Esophagus (tissue), 2 donors: ENCODE measurements around the gene MYD88. TPM values are rescaled to one million over a fixed set of nuclear protein-coding genes. Genes with fewer than 3 reads are reported as not detected.

Experiments
- polyA plus RNA-seq, 2 donors: library from polyadenylated mRNA; stranded (reverse); fragments of 200-250 nt; gene quantifications; one replicate each; pipeline ENCODE4 v1.2.3, GENCODE V29; 2013
- donor health status: healthy with polysubstance abuse.
- donor health status: Bipolar disorder and iron deficiency.

MYD88 gene
- polyA plus RNA-seq, 2 donors, result 26.5 to 44.0 TPM

Other genes with a start within 250 kb of the MYD88 start
- gene VILL, start 147.9 kb upstream of the MYD88 start, polyA plus RNA-seq, result 10 to 100 TPM in 1 of 2 donors, 1 to 10 TPM in 1; 4.9 to 16.7 TPM
- 10 to 100 TPM; 40.1 to 41.2 TPM for gene PLCD1, start 109.0 kb upstream of the MYD88 start, polyA plus RNA-seq
- under 1 TPM; 0.16 to 0.39 TPM for gene DLEC1, start 99.5 kb upstream of the MYD88 start, polyA plus RNA-seq
- 100 to 1,000 TPM in 1 of 2 donors, 10 to 100 TPM in 1; 79.4 to 101 TPM for gene ACAA1, start 1.5 kb upstream of the MYD88 start, polyA plus RNA-seq
- 10 to 100 TPM; 21.7 to 27.5 TPM for gene OXSR1, start 26.9 kb downstream of the MYD88 start, polyA plus RNA-seq
- under 1 TPM; 0.14 to 0.53 TPM for gene SLC22A13, start 127.2 kb downstream of the MYD88 start, polyA plus RNA-seq
- under 1 TPM; 0.19 to 0.31 TPM for gene SLC22A14, start 143.6 kb downstream of the MYD88 start, polyA plus RNA-seq
- gene XYLB, start 208.1 kb downstream of the MYD88 start, polyA plus RNA-seq, result 1 to 10 TPM; 1.3 to 1.5 TPM